ENCODE data around the gene PDGFC.

PDGFC gene

GRCh38 chr4:156889616-156890594 is 81.7 kb downstream of the PDGFC start:
- Histone ChIP-seq H3K9me2 (replicated peaks; ENCODE audit: insufficient read depth, low read length) (no peaks in the 10 kb centered on the region), H3F3A (ENCODE audit: insufficient read depth, low read length) (no peaks in the 10 kb centered on the region), H3K9me3 (replicated peaks; ENCODE audit: insufficient read depth, low read length) (no peaks in the 10 kb centered on the region), H2AFZ (ENCODE audit: low read length) (no peak overlapping the region), H3K79me2 (ENCODE audit: low read length) (no peaks in the 10 kb centered on the region), H3K9ac (ENCODE audit: low read length) (no peak overlapping the region), H3K27ac (ENCODE audit: low read length) (no peak overlapping the region), H3K4me2 (ENCODE audit: low read depth, low read length) (no peak overlapping the region), H3K27me3 (replicated peaks; ENCODE audit: insufficient read depth, low read length) (no peaks in the 10 kb centered on the region), H3K36me3 (replicated peaks; ENCODE audit: insufficient read depth, low read length) (no peaks in the 10 kb centered on the region), H4K20me1 (ENCODE audit: insufficient read depth, low read length) (no peaks in the 10 kb centered on the region), H3K4me1 (ENCODE audit: low read length) (no peaks in the 10 kb centered on the region), H3K4me3 (ENCODE audit: low read length) (no peak overlapping the region)
- DNase-seq: no peak
- TF ChIP-seq CTCF (IDR thresholded peaks at IDR 0.05; ENCODE audit: low read length) (no peak), EZH2 (optimal IDR thresholded peaks at IDR 0.05; ENCODE audit: low read depth, low read length) (no peak), EZH2phosphoT487 (IDR thresholded peaks at IDR 0.05; ENCODE audit: low read length) (no peak)

- TF ChIP-seq EZH2 (optimal IDR thresholded peaks at IDR 0.05; ENCODE audit: low read depth, low read length) (no peak), CTCF (IDR thresholded peaks at IDR 0.05; ENCODE audit: low read length) (no peak), EZH2phosphoT487 (IDR thresholded peaks at IDR 0.05; ENCODE audit: low read length) (no peak)
- H2AFZ ChIP-seq (ENCODE audit: low read length): no peak overlapping the region
- no peaks in the 10 kb centered on the region for H3K36me3 ChIP-seq (replicated peaks; ENCODE audit: insufficient read depth, low read length)
- H3K27me3 ChIP-seq (replicated peaks; ENCODE audit: insufficient read depth, low read length): no peaks in the 10 kb centered on the region
- H3K4me2 ChIP-seq (ENCODE audit: low read depth, low read length): no peak overlapping the region
- H3K4me3 ChIP-seq (ENCODE audit: low read length): no peak overlapping the region
- H3K9me3 ChIP-seq (replicated peaks; ENCODE audit: insufficient read depth, low read length): no peaks in the 10 kb centered on the region
- no peaks in the 10 kb centered on the region for H3F3A ChIP-seq (ENCODE audit: insufficient read depth, low read length)
- H3K27ac ChIP-seq (ENCODE audit: low read length): no peak overlapping the region
- no peak for DNase-seq
- no peaks in the 10 kb centered on the region for H3K79me2 ChIP-seq (ENCODE audit: low read length)
- H3K9ac ChIP-seq (ENCODE audit: low read length): no peak overlapping the region
- no peaks in the 10 kb centered on the region for H3K9me2 ChIP-seq (replicated peaks; ENCODE audit: insufficient read depth, low read length)
- H3K4me1 ChIP-seq (ENCODE audit: low read length): no peaks in the 10 kb centered on the region
- no peaks in the 10 kb centered on the region for H4K20me1 ChIP-seq (ENCODE audit: insufficient read depth, low read length)
These were observed 82.8 kb downstream of the PDGFC start for GRCh38 chr4:156888762-156889161.

GRCh38 chr4:156886481-156886880 is 85.1 kb downstream of the PDGFC start:
- no peaks in the 10 kb centered on the region for H4K20me1 ChIP-seq (ENCODE audit: insufficient read depth, low read length)
- no peaks in the 10 kb centered on the region for H3K4me1 ChIP-seq (ENCODE audit: low read length)
- no peaks in the 10 kb centered on the region for H3K9me3 ChIP-seq (replicated peaks; ENCODE audit: insufficient read depth, low read length)
- H3K4me3 ChIP-seq (ENCODE audit: low read length): no peak overlapping the region
- no peak for DNase-seq
- H3K9ac ChIP-seq (ENCODE audit: low read length): no peak overlapping the region
- H2AFZ ChIP-seq (ENCODE audit: low read length): no peak overlapping the region
- no peaks in the 10 kb centered on the region for H3K27me3 ChIP-seq (replicated peaks; ENCODE audit: insufficient read depth, low read length)
- no peaks in the 10 kb centered on the region for H3F3A ChIP-seq (ENCODE audit: insufficient read depth, low read length)
- no peaks in the 10 kb centered on the region for H3K36me3 ChIP-seq (replicated peaks; ENCODE audit: insufficient read depth, low read length)
- no peak overlapping the region for H3K4me2 ChIP-seq (ENCODE audit: low read depth, low read length)
- no peak overlapping the region for H3K27ac ChIP-seq (ENCODE audit: low read length)
- no peaks in the 10 kb centered on the region for H3K79me2 ChIP-seq (ENCODE audit: low read length)
- no peaks in the 10 kb centered on the region for H3K9me2 ChIP-seq (replicated peaks; ENCODE audit: insufficient read depth, low read length)
- TF ChIP-seq EZH2 (optimal IDR thresholded peaks at IDR 0.05; ENCODE audit: low read depth, low read length) (no peak), EZH2phosphoT487 (IDR thresholded peaks at IDR 0.05; ENCODE audit: low read length) (no peak), CTCF (IDR thresholded peaks at IDR 0.05; ENCODE audit: low read length) (no peak)

All from MM.1S (cell line).